Common myeloid progenitor, CD34-positive (primary cell): Measurements from ENCODE around the gene HINFP.

Source experiments
- CTCF ChIA-PET: fragments of 350-600 bp; sonication (Branson Sonifier 250); formaldehyde crosslinking; loops from one replicate; lab custom pipeline; 2021; ENCODE audit warnings: antibody characterized with exemption; lab: Charles Lee
- POLR2A ChIA-PET: fragments of 350-600 bp; sonication (Branson Sonifier 250); formaldehyde crosslinking; loops from one replicate; lab custom pipeline; 2021; ENCODE audit warnings: antibody characterized with exemption; lab: Charles Lee
- DNase-seq, 3 donors: peaks; one replicate each; pipeline versions ENCODE4 v3.0.0 to v3.0.0-alpha.2; 2013
- H3K27ac ChIP-seq, 2 experiments: 1 replicate in 1 of 2; 2 replicates in 1 of 2; pipeline ENCODE4 v1.7.0; 2013; ENCODE audit warnings: inconsistent platforms in 2 of 2, low read length in 2 of 2, mild to moderate bottlenecking in 2 of 2, low read depth in 1 of 2, moderate library complexity in 1 of 2; ENCODE audit not compliant: severe bottlenecking in 2 of 2, insufficient read depth in 1 of 2, poor library complexity in 1 of 2
- H3K27me3 ChIP-seq, 5 experiments: replicated peaks in 2 of 5; 1 replicate in 3 of 5; 2 replicates in 2 of 5; pipeline versions ENCODE4 v1.6.1 to v1.7.0; 2013; ENCODE audit warnings: low read length in 4 of 5, mild to moderate bottlenecking in 2 of 5, moderate library complexity in 2 of 5, inconsistent platforms in 1 of 5; ENCODE audit not compliant: insufficient read depth in 5 of 5, control insufficient read depth in 4 of 5
- H3K36me3 ChIP-seq, 4 experiments: 1 replicate in 2 of 4; 2 replicates in 2 of 4; pipeline versions ENCODE4 v1.6.1 to v1.7.0; 2013; ENCODE audit warnings: low read length in 3 of 4, control low read depth in 1 of 4, mild to moderate bottlenecking in 1 of 4; ENCODE audit not compliant: control insufficient read depth in 4 of 4, insufficient read depth in 4 of 4
- H3K4me1 ChIP-seq, 4 experiments: 1 replicate in 3 of 4; 2 replicates in 1 of 4; pipeline versions ENCODE4 v1.6.1 to v1.7.1; 2013; ENCODE audit warnings: low read length in 3 of 4, mild to moderate bottlenecking in 3 of 4, control low read depth in 1 of 4, inconsistent platforms in 1 of 4, moderate library complexity in 1 of 4; ENCODE audit not compliant: control insufficient read depth in 4 of 4, insufficient read depth in 4 of 4; ENCODE audit errors: control extremely low read depth in 1 of 4
- H3K4me3 ChIP-seq, 7 experiments: 1 replicate in 4 of 7; 2 replicates in 3 of 7; pipeline versions ENCODE4 v1.5.1 to v1.7.0; 2013; ENCODE audit warnings: mild to moderate bottlenecking in 7 of 7, low read length in 6 of 7, moderate library complexity in 6 of 7, inconsistent platforms in 2 of 7, low read depth in 2 of 7, control low read depth in 1 of 7; ENCODE audit not compliant: insufficient read depth in 4 of 7, control insufficient read depth in 1 of 7; ENCODE audit errors: extremely low read depth in 1 of 7
- H3K9me3 ChIP-seq, 5 experiments: 1 replicate in 4 of 5; 2 replicates in 1 of 5; pipeline versions ENCODE4 v1.6.1 to v1.7.1; 2013; ENCODE audit warnings: low read length in 4 of 5, mild to moderate bottlenecking in 2 of 5, inconsistent platforms in 1 of 5, low read depth in 1 of 5, moderate library complexity in 1 of 5; ENCODE audit not compliant: control insufficient read depth in 4 of 5, insufficient read depth in 2 of 5; ENCODE audit errors: control extremely low read depth in 1 of 5
- WGBS: methylation state at CpG from one replicate; pipeline ENCODE4 v1.1.5; 2013; ENCODE audit not compliant: insufficient coverage; 5-methylcytosine and 5-hydroxymethylcytosine counted together

Gene HINFP

DNA sequence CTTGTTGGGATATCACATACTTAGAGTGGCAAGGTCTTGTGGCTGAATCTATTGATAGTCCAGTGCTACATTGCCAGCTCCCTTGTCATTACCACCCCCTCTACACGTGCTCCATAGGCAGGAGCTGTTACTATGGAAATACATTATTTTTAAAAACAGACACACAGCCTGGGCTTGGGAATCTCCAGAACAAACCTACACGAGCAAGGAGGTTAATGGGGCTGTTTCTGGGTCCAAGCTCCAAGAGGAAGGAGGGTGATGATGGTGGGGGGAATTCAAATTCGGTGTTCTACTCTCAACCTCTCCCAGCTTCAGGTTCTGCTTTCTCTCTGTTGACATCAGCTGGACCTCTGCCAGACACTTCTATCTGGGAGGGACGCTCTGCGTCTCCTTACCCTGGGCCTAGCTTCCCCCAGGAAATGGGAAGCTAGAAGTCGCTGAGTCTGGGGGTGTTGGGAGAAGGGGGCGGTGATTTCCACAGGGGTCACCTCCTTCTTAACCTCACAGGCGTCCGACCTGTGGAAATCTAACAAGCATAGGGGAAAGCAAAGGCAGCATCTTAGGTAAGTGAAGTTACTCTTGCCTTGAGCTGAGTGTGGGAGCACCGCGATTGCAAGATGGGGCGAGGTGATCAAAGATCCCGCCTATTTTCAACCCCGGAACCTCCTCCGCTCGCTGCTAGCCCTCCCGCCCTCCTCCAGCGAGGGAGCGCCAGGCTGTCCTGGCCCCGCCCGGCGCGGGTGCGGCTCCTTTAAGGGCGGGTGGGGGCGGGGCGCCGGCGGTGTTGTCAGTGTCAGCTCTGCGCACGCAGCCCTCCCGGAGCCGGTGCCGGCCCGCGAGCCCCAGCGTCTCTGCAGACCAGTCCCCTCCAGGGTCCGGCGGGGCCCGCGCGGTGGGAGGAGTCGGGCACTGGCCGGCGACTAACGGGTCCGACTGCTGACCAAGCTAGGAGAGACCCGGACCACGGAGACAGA, 14.5 kb upstream of the HINFP start, which contains the start of gene C2CD2L:
Gene C2CD2L, plus strand, starts transcription at position 781 of the 974 bp plus-strand sequence. CDS start 398 bp downstream, outside the sequence.
- DNase-seq, result peak; percentile 85 to 89 (median 85)
- Histone ChIP-seq H3K36me3 (peaks cover 0 to 20% (median 11%) of the 10 kb centered on the region in 4 experiments), H3K4me1 (peaks cover 13 to 42% (median 32%) of the 10 kb centered on the region in 4 experiments), H3K27me3 (no peaks in the 10 kb centered on the region), H3K4me3 (peak within 1 kb of the TSS; percentile 70 to 90 (median 79)), H3K27ac (peak within 1 kb of the TSS in 1 of 2 experiments; percentile 71), H3K9me3 (no peaks in the 10 kb centered on the region)
- ChIA-PET POLR2A (interaction anchor here (0.8 to 1.2 kb wide), 5 partner anchors 11 to 88 kb away, joined by 3 to 5 read pairs (median 4); partner anchors contain the start of genes RPS25, TRAPPC4 and VPS11), CTCF (interaction anchor here (0.6 to 6.1 kb wide), 8 partner anchors 9 to 97 kb away, joined by 3 to 45 read pairs (median 3); partner anchors contain the start of gene HINFP)
- WGBS, result under 1% methylated on average over 33 of the region's 49 CpGs

- Histone ChIP-seq H3K9me3 (no peaks in the 10 kb centered on the region), H3K36me3 (peaks cover 0 to 28% (median 17%) of the 10 kb centered on the region in 4 experiments), H3K4me3 (peak overlapping the region; percentile 70 to 90 (median 79)), H3K27me3 (no peaks in the 10 kb centered on the region), H3K4me1 (peaks cover 13 to 38% (median 29%) of the 10 kb centered on the region in 4 experiments), H3K27ac (peak overlapping the region in 1 of 2 experiments; percentile 47)
- ChIA-PET POLR2A (interaction anchor here (0.8 kb wide), 1 partner anchor 11 kb away, joined by 3 read pairs; no protein-coding TSS in a partner anchor), CTCF (interaction anchor here (1.5 to 6.1 kb wide), 3 partner anchors 13 to 97 kb away, joined by 3 to 45 read pairs (median 12); partner anchors contain the start of gene HINFP)
- peak in 1 of 3 donors; percentile 17 for DNase-seq
- WGBS, result 0% methylated on average over 52 of the region's 65 CpGs
Measured at GRCh38 chr11:119107538-119108145, 13.7 kb upstream of the HINFP start.

DNA sequence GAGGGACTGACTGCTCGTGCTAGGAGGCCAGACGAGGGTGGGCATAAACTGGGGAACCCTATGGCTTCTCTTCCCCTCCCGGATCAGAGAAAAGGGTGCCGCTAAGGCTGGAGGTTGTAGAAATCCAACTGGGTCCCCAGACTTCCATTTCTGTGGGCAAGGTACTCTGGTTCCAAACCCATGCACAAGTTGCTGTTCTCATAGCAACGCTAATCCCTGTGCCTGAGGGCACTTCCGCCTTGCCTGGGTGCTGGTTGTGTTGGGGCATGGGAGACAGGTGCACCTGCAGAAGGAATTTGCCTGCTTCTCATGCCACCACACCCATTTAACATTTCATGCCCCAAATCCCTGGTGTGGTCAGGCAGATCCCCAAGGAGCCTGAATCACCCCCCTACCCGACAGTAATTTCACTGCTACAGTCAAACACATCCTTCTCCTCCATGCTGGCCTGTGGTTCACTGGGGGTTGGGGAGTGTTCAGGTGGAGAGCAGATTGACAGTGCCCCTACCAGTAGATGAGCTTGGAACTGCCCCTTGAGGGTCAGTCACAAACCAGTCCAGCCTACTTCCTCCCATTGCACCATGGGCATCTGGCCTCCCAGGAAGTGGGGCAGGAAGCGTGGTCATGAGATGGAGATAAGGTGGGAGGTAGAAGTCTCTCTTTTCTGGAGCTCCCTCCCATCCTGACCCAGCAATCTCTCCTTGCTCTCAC, 13.1 kb upstream of the HINFP start:
- peak overlapping the region; percentile 70 to 90 (median 79) for H3K4me3 ChIP-seq
- no peaks in the 10 kb centered on the region for H3K9me3 ChIP-seq
- H3K27ac ChIP-seq, result peak overlapping the region in 1 of 2 experiments; percentile 47
- peaks cover 0 to 33% (median 21%) of the 10 kb centered on the region in 4 experiments for H3K36me3 ChIP-seq
- 7% methylated on average over 4 of the region's 8 CpGs for WGBS
- ChIA-PET POLR2A (no interaction called here), CTCF (interaction anchor here (0.9 to 6.1 kb wide), 5 partner anchors 10 to 215 kb away, joined by 3 to 45 read pairs (median 3); partner anchors contain the start of gene HINFP)
- peak in 1 of 3 donors; percentile 32 for DNase-seq
- H3K4me1 ChIP-seq, result peaks cover 13 to 32% (median 24%) of the 10 kb centered on the region in 4 experiments
- no peaks in the 10 kb centered on the region for H3K27me3 ChIP-seq

DNA sequence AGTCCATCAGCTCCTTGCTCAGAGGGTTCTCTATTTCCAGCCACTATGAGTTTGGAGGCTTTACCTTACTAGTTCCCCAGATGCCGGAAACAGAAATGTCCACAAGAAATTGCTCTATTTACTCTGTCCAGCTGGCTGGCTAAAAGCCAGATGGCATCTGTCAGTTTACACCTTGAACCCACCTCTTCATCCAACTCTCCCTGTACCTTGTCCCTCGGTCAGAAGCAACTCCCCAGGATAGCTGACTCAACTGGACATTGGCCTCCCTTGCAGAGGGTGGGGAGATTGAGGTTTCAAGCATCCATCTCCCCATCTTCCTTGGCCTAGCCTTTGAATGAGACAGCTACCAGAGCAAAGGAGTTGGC, 12.5 kb upstream of the HINFP start:
- DNase-seq, result no peak
- ChIA-PET POLR2A (no interaction called here), CTCF (interaction anchor here (0.9 to 6.1 kb wide), 5 partner anchors 10 to 214 kb away, joined by 3 to 45 read pairs (median 3); partner anchors contain the start of gene HINFP)
- Histone ChIP-seq H3K27ac (peak overlapping the region in 1 of 2 experiments; percentile 47), H3K9me3 (no peaks in the 10 kb centered on the region), H3K4me1 (peaks cover 13 to 32% (median 24%) of the 10 kb centered on the region in 4 experiments), H3K27me3 (no peaks in the 10 kb centered on the region), H3K36me3 (peaks cover 0 to 39% (median 25%) of the 10 kb centered on the region in 4 experiments), H3K4me3 (peak overlapping the region in 4 of 7 experiments; percentile 71 to 90 (median 80))
- 100% methylated on average over 1 of the region's 2 CpGs for WGBS

DNA sequence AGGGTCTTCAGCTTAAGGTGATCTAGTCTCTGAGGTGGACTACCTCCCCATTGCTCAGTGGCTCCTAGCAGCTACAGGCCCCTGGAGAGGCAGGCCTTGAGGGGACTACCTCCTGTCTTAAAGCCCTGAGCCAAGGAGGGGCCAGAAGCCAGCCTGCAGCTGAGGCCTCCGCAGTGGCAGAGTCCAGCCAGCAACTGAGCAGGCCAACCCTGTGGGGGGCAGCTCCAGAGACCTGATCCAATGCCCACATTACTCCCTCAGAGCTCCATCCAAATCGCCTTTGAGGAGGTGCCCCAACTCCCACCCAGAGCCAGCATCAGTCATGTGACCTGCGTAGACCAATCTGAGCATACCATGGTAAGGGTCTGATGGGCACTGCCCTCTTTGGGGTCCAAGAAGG, 11.5 kb upstream of the HINFP start:
- no peak for DNase-seq
- Histone ChIP-seq H3K4me1 (peaks cover 13 to 32% (median 24%) of the 10 kb centered on the region in 4 experiments), H3K27me3 (no peaks in the 10 kb centered on the region), H3K4me3 (no peak overlapping the region), H3K27ac (no peak overlapping the region), H3K36me3 (peaks cover 0 to 48% (median 29%) of the 10 kb centered on the region in 4 experiments), H3K9me3 (no peaks in the 10 kb centered on the region)
- 94% methylated on average over 3 of the region's 3 CpGs for WGBS
- CTCF ChIA-PET, result interaction anchor here (0.9 to 6.1 kb wide), 4 partner anchors 11 to 213 kb away, joined by 3 to 45 read pairs (median 12); partner anchors contain the start of gene HINFP
- POLR2A ChIA-PET, result no interaction called here

DNA sequence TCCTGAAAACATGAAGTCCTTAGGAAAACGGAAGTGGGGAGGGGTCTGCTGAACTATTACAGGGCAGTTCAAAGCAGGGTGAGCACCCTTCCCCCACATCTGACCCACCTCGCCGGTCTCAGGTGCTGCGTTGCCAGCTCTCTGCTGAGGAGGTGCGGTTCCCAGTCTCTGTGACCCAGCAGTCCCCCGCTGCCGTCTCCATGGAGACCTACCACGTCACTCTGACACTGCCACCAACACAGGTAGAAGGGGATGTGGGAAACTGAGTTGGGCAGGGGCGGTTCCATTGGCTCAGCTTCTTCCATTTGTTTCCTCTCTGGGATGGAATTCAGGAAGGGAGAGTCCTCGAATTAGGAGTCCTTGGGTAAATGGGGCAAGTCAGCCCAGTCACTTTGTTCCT, 10.9 kb upstream of the HINFP start:
- POLR2A ChIA-PET, result no interaction called here
- CTCF ChIA-PET, result interaction anchor here (4.8 to 6.1 kb wide), 2 partner anchors 10 to 12 kb away, joined by 20 to 45 read pairs; partner anchors contain the start of gene HINFP
- Histone ChIP-seq H3K27ac (no peak overlapping the region), H3K36me3 (peaks cover 0 to 50% (median 29%) of the 10 kb centered on the region in 4 experiments), H3K27me3 (no peaks in the 10 kb centered on the region), H3K4me1 (peaks cover 16 to 35% (median 29%) of the 10 kb centered on the region in 4 experiments), H3K4me3 (no peak overlapping the region), H3K9me3 (no peaks in the 10 kb centered on the region)
- DNase-seq, result no peak
- WGBS, result 97% methylated on average over 7 of the region's 10 CpGs
